ENCODE data around the gene RUSC1. TPM values are rescaled to one million over a fixed set of nuclear protein-coding genes. Genes with fewer than 3 reads are reported as not detected.

The RUSC1 gene
- polyA plus RNA-seq, 1 of the 3 experiments (the other 2 are of a cell fraction): 49.9 TPM

DNA sequence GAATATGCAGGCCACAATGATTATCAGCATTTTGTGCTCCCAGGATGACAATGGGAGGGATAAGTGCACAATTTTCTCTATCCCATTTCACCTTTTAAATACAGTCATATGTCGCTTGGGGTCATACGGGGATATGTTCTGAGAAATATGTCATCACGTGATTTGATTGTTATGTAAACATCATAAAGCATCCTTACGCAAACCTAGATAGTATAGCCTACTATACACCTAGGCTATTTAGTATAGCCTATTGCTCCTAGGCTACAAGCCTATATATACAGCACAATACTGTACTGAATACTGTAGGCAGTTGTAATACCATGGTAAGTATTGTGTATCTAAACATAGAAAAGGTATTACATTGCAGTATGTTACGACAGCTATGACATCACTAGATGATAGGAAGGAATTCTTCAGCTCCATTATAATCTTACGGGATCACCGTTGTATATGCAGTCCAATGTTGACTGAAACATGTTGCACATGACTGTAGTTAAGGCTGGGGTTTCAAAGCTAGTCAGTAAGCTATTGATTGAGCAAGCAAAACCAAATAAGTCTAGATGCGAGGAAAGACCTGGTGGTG, 18.9 kb downstream of the RUSC1 start:
- ChIA-PET CTCF (interaction anchor here (2.6 to 3.6 kb wide), 2 partner anchors 15 to 164 kb away, joined by 14 to 17 read pairs; no protein-coding TSS in a partner anchor), POLR2A (no interaction called here)
- DNase-seq: no peak
- no peak overlapping the region for H3K4me2 ChIP-seq
- H3K27ac ChIP-seq (ENCODE audit: low read depth in 2 of 2, low read length in 1 of 2): no peak overlapping the region
- 97% methylated on average over 8 of the region's 8 CpGs for WGBS (ENCODE audit: low lambda C conversion rate)
- H3K27me3 ChIP-seq (ENCODE audit: insufficient read depth): no peaks in the 10 kb centered on the region
- peaks cover 22% of the 10 kb centered on the region for H3F3A ChIP-seq (replicated peaks; ENCODE audit: insufficient read depth)
- no peak overlapping the region for H3K9ac ChIP-seq
- H4K20me1 ChIP-seq (ENCODE audit: insufficient read depth): no peaks in the 10 kb centered on the region
- H2AFZ ChIP-seq (ENCODE audit: low read depth): no peak overlapping the region
- peaks cover 69 to 78% of the 10 kb centered on the region in 2 experiments for H3K36me3 ChIP-seq (replicated peaks in 1 of 2; ENCODE audit: control insufficient read depth in 1 of 2, insufficient read depth in 2 of 2, low read length in 1 of 2)
- H3K9me2 ChIP-seq: no peaks in the 10 kb centered on the region
- H3K9me3 ChIP-seq: no peaks in the 10 kb centered on the region
- H3K79me2 ChIP-seq (ENCODE audit: insufficient read depth): no peaks in the 10 kb centered on the region
- H3K4me3 ChIP-seq (ENCODE audit: low read depth in 2 of 2, low read length in 1 of 2): no peak overlapping the region
- H3K4me1 ChIP-seq (ENCODE audit: control insufficient read depth in 1 of 2, insufficient read depth in 2 of 2, low read depth in 1 of 2, low read length in 1 of 2): no peaks in the 10 kb centered on the region
- no peak for TF ChIP-seq GATA2 (CRISPR knock-in tag; IDR thresholded peaks at IDR 0.05)
- TF ChIP-seq, protein P1, sequence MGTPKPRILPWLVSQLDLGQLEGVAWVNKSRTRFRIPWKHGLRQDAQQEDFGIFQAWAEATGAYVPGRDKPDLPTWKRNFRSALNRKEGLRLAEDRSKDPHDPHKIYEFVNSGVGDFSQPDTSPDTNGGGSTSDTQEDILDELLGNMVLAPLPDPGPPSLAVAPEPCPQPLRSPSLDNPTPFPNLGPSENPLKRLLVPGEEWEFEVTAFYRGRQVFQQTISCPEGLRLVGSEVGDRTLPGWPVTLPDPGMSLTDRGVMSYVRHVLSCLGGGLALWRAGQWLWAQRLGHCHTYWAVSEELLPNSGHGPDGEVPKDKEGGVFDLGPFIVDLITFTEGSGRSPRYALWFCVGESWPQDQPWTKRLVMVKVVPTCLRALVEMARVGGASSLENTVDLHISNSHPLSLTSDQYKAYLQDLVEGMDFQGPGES (IDR thresholded peaks at IDR 0.05; ENCODE audit: low read depth, low read length): no peak
- TF ChIP-seq SMC3 (IDR thresholded peaks at IDR 0.05; ENCODE audit: low read depth, low read length): no peak
- no peak for TF ChIP-seq TCF12 (IDR thresholded peaks at IDR 0.05)
- TF ChIP-seq ELF1 (IDR thresholded peaks at IDR 0.05): no peak
- no peak for TF ChIP-seq FOXJ3 (CRISPR knock-in tag; IDR thresholded peaks at IDR 0.05)
- TF ChIP-seq JUND (IDR thresholded peaks at IDR 0.05): no peak
- no peak for TF ChIP-seq RCOR1 (IDR thresholded peaks at IDR 0.05; ENCODE audit: low read length)
- TF ChIP-seq, protein P2, sequence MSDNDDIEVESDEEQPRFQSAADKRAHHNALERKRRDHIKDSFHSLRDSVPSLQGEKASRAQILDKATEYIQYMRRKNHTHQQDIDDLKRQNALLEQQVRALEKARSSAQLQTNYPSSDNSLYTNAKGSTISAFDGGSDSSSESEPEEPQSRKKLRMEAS (IDR thresholded peaks at IDR 0.05; ENCODE audit: low read depth): no peak
- TF ChIP-seq EZH2phosphoT487 (IDR thresholded peaks at IDR 0.05; ENCODE audit: borderline replicate concordance, low read depth): no peak
- no peak for TF ChIP-seq RFX5 (IDR thresholded peaks at IDR 0.05; ENCODE audit: low read length)

DNA sequence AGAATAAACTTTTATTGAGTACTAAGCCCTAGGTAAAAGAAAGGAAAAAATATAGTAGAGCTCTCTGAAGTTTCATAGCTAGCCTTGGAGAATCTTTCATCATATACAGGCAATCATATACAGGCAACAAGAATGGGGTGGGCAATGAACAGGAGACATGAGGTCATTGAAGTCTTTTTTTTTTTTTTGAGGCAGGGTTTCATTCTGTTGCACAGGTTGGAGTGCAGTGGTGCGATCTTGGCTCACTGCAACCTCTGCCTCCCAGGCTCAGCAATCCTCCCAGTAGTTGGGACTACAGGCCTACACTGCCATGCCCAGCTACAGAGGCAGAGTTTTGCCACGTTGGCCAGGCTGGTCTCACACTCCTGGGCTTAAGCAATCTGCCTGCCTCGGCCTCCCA, 22.1 kb downstream of the RUSC1 start:
- no peak overlapping the region for H3K4me2 ChIP-seq
- H3K27ac ChIP-seq (ENCODE audit: low read depth in 2 of 2, low read length in 1 of 2): no peak overlapping the region
- H3F3A ChIP-seq (replicated peaks; ENCODE audit: insufficient read depth): no peaks in the 10 kb centered on the region
- no peaks in the 10 kb centered on the region for H4K20me1 ChIP-seq (ENCODE audit: insufficient read depth)
- no peak overlapping the region for H3K9ac ChIP-seq
- TF ChIP-seq, protein P3, sequence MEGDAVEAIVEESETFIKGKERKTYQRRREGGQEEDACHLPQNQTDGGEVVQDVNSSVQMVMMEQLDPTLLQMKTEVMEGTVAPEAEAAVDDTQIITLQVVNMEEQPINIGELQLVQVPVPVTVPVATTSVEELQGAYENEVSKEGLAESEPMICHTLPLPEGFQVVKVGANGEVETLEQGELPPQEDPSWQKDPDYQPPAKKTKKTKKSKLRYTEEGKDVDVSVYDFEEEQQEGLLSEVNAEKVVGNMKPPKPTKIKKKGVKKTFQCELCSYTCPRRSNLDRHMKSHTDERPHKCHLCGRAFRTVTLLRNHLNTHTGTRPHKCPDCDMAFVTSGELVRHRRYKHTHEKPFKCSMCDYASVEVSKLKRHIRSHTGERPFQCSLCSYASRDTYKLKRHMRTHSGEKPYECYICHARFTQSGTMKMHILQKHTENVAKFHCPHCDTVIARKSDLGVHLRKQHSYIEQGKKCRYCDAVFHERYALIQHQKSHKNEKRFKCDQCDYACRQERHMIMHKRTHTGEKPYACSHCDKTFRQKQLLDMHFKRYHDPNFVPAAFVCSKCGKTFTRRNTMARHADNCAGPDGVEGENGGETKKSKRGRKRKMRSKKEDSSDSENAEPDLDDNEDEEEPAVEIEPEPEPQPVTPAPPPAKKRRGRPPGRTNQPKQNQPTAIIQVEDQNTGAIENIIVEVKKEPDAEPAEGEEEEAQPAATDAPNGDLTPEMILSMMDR (IDR thresholded peaks at IDR 0.05): no peak
- TF ChIP-seq, protein P4, sequence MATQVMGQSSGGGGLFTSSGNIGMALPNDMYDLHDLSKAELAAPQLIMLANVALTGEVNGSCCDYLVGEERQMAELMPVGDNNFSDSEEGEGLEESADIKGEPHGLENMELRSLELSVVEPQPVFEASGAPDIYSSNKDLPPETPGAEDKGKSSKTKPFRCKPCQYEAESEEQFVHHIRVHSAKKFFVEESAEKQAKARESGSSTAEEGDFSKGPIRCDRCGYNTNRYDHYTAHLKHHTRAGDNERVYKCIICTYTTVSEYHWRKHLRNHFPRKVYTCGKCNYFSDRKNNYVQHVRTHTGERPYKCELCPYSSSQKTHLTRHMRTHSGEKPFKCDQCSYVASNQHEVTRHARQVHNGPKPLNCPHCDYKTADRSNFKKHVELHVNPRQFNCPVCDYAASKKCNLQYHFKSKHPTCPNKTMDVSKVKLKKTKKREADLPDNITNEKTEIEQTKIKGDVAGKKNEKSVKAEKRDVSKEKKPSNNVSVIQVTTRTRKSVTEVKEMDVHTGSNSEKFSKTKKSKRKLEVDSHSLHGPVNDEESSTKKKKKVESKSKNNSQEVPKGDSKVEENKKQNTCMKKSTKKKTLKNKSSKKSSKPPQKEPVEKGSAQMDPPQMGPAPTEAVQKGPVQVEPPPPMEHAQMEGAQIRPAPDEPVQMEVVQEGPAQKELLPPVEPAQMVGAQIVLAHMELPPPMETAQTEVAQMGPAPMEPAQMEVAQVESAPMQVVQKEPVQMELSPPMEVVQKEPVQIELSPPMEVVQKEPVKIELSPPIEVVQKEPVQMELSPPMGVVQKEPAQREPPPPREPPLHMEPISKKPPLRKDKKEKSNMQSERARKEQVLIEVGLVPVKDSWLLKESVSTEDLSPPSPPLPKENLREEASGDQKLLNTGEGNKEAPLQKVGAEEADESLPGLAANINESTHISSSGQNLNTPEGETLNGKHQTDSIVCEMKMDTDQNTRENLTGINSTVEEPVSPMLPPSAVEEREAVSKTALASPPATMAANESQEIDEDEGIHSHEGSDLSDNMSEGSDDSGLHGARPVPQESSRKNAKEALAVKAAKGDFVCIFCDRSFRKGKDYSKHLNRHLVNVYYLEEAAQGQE (IDR thresholded peaks at IDR 0.05; ENCODE audit: low read depth, low read length): no peak
- TF ChIP-seq FOSL2 (IDR thresholded peaks at IDR 0.05; ENCODE audit: borderline replicate concordance, low read depth) (no peak), NRF1 (IDR thresholded peaks at IDR 0.05; ENCODE audit: low read depth, low read length) (no peak), GABPA (IDR thresholded peaks at IDR 0.05; ENCODE audit: low read depth) (no peak), SMC3 (IDR thresholded peaks at IDR 0.05; ENCODE audit: low read depth, low read length) (no peak)
- TF ChIP-seq, protein P5, sequence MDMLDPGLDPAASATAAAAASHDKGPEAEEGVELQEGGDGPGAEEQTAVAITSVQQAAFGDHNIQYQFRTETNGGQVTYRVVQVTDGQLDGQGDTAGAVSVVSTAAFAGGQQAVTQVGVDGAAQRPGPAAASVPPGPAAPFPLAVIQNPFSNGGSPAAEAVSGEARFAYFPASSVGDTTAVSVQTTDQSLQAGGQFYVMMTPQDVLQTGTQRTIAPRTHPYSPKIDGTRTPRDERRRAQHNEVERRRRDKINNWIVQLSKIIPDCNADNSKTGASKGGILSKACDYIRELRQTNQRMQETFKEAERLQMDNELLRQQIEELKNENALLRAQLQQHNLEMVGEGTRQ (IDR thresholded peaks at IDR 0.05; ENCODE audit: borderline replicate concordance, low read depth, low read length): no peak
- TF ChIP-seq, protein P6, sequence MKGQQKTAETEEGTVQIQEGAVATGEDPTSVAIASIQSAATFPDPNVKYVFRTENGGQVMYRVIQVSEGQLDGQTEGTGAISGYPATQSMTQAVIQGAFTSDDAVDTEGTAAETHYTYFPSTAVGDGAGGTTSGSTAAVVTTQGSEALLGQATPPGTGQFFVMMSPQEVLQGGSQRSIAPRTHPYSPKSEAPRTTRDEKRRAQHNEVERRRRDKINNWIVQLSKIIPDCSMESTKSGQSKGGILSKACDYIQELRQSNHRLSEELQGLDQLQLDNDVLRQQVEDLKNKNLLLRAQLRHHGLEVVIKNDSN (IDR thresholded peaks at IDR 0.05; ENCODE audit: borderline replicate concordance, low read depth): no peak
- CTCF ChIA-PET: interaction anchor here (1.5 kb wide), 1 partner anchor 161 kb away, joined by 6 read pairs; no protein-coding TSS in a partner anchor
- H3K4me1 ChIP-seq (ENCODE audit: control insufficient read depth in 1 of 2, insufficient read depth in 2 of 2, low read depth in 1 of 2, low read length in 1 of 2): no peaks in the 10 kb centered on the region
- 90% methylated on average over 3 of the region's 3 CpGs for WGBS (ENCODE audit: low lambda C conversion rate)
- H3K9me2 ChIP-seq: no peaks in the 10 kb centered on the region
- H2AFZ ChIP-seq (ENCODE audit: low read depth): no peak overlapping the region
- H3K79me2 ChIP-seq (ENCODE audit: insufficient read depth): no peaks in the 10 kb centered on the region
- H3K4me3 ChIP-seq (ENCODE audit: low read depth in 2 of 2, low read length in 1 of 2): no peak overlapping the region
- no peaks in the 10 kb centered on the region for H3K27me3 ChIP-seq (ENCODE audit: insufficient read depth)
- no peaks in the 10 kb centered on the region for H3K9me3 ChIP-seq
- POLR2A ChIA-PET: no interaction called here
- DNase-seq: no peak
- peaks cover 67 to 76% of the 10 kb centered on the region in 2 experiments for H3K36me3 ChIP-seq (replicated peaks in 1 of 2; ENCODE audit: control insufficient read depth in 1 of 2, insufficient read depth in 2 of 2, low read length in 1 of 2)

All from SK-N-SH (cell line).